Natural killer cell treated with Interleukin-12 subunit alpha and Interleukin-12 subunit beta and Interleukin-15 and Interleukin-18, amount 100 ng/mL, for 72 hours (primary cell): ENCODE results near the gene SH3PXD2B. TPM values are rescaled to one million over a fixed set of nuclear protein-coding genes. Genes with fewer than 3 reads are reported as not detected.
"Not testable (repeated sequence)": the region's sequence is repeated elsewhere in the genome, so short reads cannot be mapped to it uniquely, and the experiment has no call there.

Experiments used
- ATAC-seq, 2 donors: fragments of 150-1000 bp; cut with Tn5 transposase in 1 of 2; sonication (Bioruptor Pico), chemical (Tn5 transposase) in 1 of 2; 2 replicates each; pipeline ENCODE4 v1.10.0; 2021
- DNase-seq: peaks from one replicate; pipeline ENCODE4 v3.0.0; 2022; ENCODE audit warnings: low spot score
- H3K27ac Mint-ChIP-seq, 2 donors: 1 replicate in 1 of 2; 2 replicates in 1 of 2; pipeline ENCODE4 v1.8.0; 2022; ENCODE audit warnings: mixed read lengths in 2 of 2, mild to moderate bottlenecking in 1 of 2, moderate library complexity in 1 of 2
- H3K27me3 Mint-ChIP-seq, 2 donors: 1 replicate in 1 of 2; 2 replicates in 1 of 2; pipeline ENCODE4 v1.8.0; 2022; ENCODE audit warnings: mixed read lengths in 2 of 2
- H3K36me3 Mint-ChIP-seq: one replicate; pipeline ENCODE4 v1.8.0; 2022; ENCODE audit warnings: mixed read lengths
- H3K4me1 Mint-ChIP-seq, 2 donors: 1 replicate in 1 of 2; 2 replicates in 1 of 2; pipeline ENCODE4 v1.8.0; 2022; ENCODE audit warnings: low read depth in 2 of 2, mixed read lengths in 2 of 2, mild to moderate bottlenecking in 1 of 2
- H3K4me3 Mint-ChIP-seq: one replicate; pipeline ENCODE4 v1.8.0; 2022; ENCODE audit warnings: mixed read lengths
- H3K9me3 Mint-ChIP-seq: 2 replicates; pipeline ENCODE4 v1.8.0; 2022; ENCODE audit warnings: mixed read lengths
- total RNA-seq, 2 donors: library from RNA; stranded (reverse); gene quantifications; one replicate each; pipeline ENCODE4 v1.2.3, GENCODE V29; 2022

Gene SH3PXD2B
- total RNA-seq, 2 donors from 2014 or later, result 0.08 to 0.33 TPM

GRCh38 chr5:172352526-172352925 is 101.8 kb downstream of the SH3PXD2B start:
- H3K27ac Mint-ChIP-seq, H3K27me3 Mint-ChIP-seq, H3K4me3 Mint-ChIP-seq, H3K4me1 Mint-ChIP-seq, H3K9me3 Mint-ChIP-seq, ATAC-seq, H3K36me3 Mint-ChIP-seq, DNase-seq: not testable (repeated sequence)

GRCh38 chr5:172351240-172351778 is 103.0 kb downstream of the SH3PXD2B start:
- Mint-ChIP-seq H3K27ac (no peak overlapping the region), H3K36me3 (no peaks in the 10 kb centered on the region), H3K9me3 (no peaks in the 10 kb centered on the region), H3K27me3 (peaks cover 3 to 7% of the 10 kb centered on the region in 2 donors), H3K4me1 (no peaks in the 10 kb centered on the region), H3K4me3 (no peak overlapping the region)
- DNase-seq (no peak), ATAC-seq (no peak)

GRCh38 chr5:172350212-172351181 is 103.8 kb downstream of the SH3PXD2B start:
- ATAC-seq (no peak), DNase-seq (no peak)
- Mint-ChIP-seq H3K36me3 (no peaks in the 10 kb centered on the region), H3K4me1 (no peaks in the 10 kb centered on the region), H3K27ac (no peak overlapping the region), H3K27me3 (peaks cover 3 to 10% of the 10 kb centered on the region in 2 donors), H3K4me3 (no peak overlapping the region), H3K9me3 (no peaks in the 10 kb centered on the region)

GRCh38 chr5:172348733-172349132 is 105.6 kb downstream of the SH3PXD2B start:
- not testable (repeated sequence) for ATAC-seq, H3K4me1 Mint-ChIP-seq, DNase-seq, H3K36me3 Mint-ChIP-seq, H3K4me3 Mint-ChIP-seq, H3K9me3 Mint-ChIP-seq, H3K27ac Mint-ChIP-seq
- H3K27me3 Mint-ChIP-seq, result peaks cover 0 to 13% of the 10 kb centered on the region in 2 donors

- Mint-ChIP-seq H3K9me3 (no peaks in the 10 kb centered on the region), H3K27ac (no peak overlapping the region), H3K4me1 (no peaks in the 10 kb centered on the region), H3K36me3 (no peaks in the 10 kb centered on the region), H3K27me3 (peaks cover 2 to 13% of the 10 kb centered on the region in 2 donors), H3K4me3 (no peak overlapping the region)
- ATAC-seq, result no peak
- no peak for DNase-seq
Measured at GRCh38 chr5:172348084-172348483, 106.2 kb downstream of the SH3PXD2B start.

GRCh38 chr5:172347496-172348052 is 106.8 kb downstream of the SH3PXD2B start:
- H3K4me1 Mint-ChIP-seq, result no peaks in the 10 kb centered on the region

GRCh38 chr5:172345881-172346280 is 108.4 kb downstream of the SH3PXD2B start:
- no peak for ATAC-seq
- Mint-ChIP-seq H3K27ac (no peak overlapping the region), H3K4me1 (no peaks in the 10 kb centered on the region), H3K27me3 (peaks cover 2 to 13% of the 10 kb centered on the region in 2 donors), H3K9me3 (no peaks in the 10 kb centered on the region), H3K36me3 (no peaks in the 10 kb centered on the region), H3K4me3 (no peak overlapping the region)
- DNase-seq, result no peak

More at GRCh38 chr5:172347496-172348052, 106.8 kb downstream of the SH3PXD2B start:
- ATAC-seq, result no peak
- Mint-ChIP-seq H3K27ac (no peak overlapping the region), H3K36me3 (no peaks in the 10 kb centered on the region), H3K27me3 (peaks cover 2 to 13% of the 10 kb centered on the region in 2 donors), H3K4me3 (no peak overlapping the region), H3K9me3 (no peaks in the 10 kb centered on the region)
- no peak for DNase-seq

- DNase-seq, result no peak
- H3K9me3 Mint-ChIP-seq, result no peaks in the 10 kb centered on the region
- H3K27me3 Mint-ChIP-seq, result peaks cover 2 to 13% of the 10 kb centered on the region in 2 donors
- H3K4me1 Mint-ChIP-seq, result no peaks in the 10 kb centered on the region
- no peaks in the 10 kb centered on the region for H3K36me3 Mint-ChIP-seq
- H3K4me3 Mint-ChIP-seq, result no peak overlapping the region
- H3K27ac Mint-ChIP-seq, result no peak overlapping the region
- ATAC-seq, result no peak
Measured at GRCh38 chr5:172344855-172345409, 109.4 kb downstream of the SH3PXD2B start.

- Mint-ChIP-seq H3K9me3 (no peaks in the 10 kb centered on the region), H3K4me1 (no peaks in the 10 kb centered on the region), H3K36me3 (no peaks in the 10 kb centered on the region), H3K27me3 (peaks cover 4 to 13% of the 10 kb centered on the region in 2 donors), H3K4me3 (no peak overlapping the region), H3K27ac (no peak overlapping the region)
- no peak for DNase-seq
- ATAC-seq, result no peak
Measured at GRCh38 chr5:172343741-172344140, 110.6 kb downstream of the SH3PXD2B start.

- no peak for ATAC-seq
- Mint-ChIP-seq H3K36me3 (no peaks in the 10 kb centered on the region), H3K27me3 (peaks cover 4 to 13% of the 10 kb centered on the region in 2 donors)
Measured at GRCh38 chr5:172342918-172343317, 111.4 kb downstream of the SH3PXD2B start.

GRCh38 chr5:172339264-172340180 is 114.8 kb downstream of the SH3PXD2B start:
- no peak for ATAC-seq
- Mint-ChIP-seq H3K4me1 (no peaks in the 10 kb centered on the region), H3K27ac (no peak overlapping the region), H3K4me3 (no peak overlapping the region), H3K36me3 (no peaks in the 10 kb centered on the region), H3K27me3 (peaks cover 2 to 7% of the 10 kb centered on the region in 2 donors), H3K9me3 (no peaks in the 10 kb centered on the region)
- DNase-seq, result no peak

More at GRCh38 chr5:172342918-172343317, 111.4 kb downstream of the SH3PXD2B start:
- H3K4me1 Mint-ChIP-seq, result no peaks in the 10 kb centered on the region
- no peak for DNase-seq
- H3K4me3 Mint-ChIP-seq, result no peak overlapping the region
- no peak overlapping the region for H3K27ac Mint-ChIP-seq
- no peaks in the 10 kb centered on the region for H3K9me3 Mint-ChIP-seq

- peaks cover 0 to 5% of the 10 kb centered on the region in 2 donors for H3K27me3 Mint-ChIP-seq
- no peak overlapping the region for H3K4me3 Mint-ChIP-seq
- H3K27ac Mint-ChIP-seq, result no peak overlapping the region
Measured at GRCh38 chr5:172336676-172337285, 117.5 kb downstream of the SH3PXD2B start.

GRCh38 chr5:172336264-172336663 is 118.1 kb downstream of the SH3PXD2B start:
- H3K4me1 Mint-ChIP-seq, result no peaks in the 10 kb centered on the region
- H3K27ac Mint-ChIP-seq, result no peak overlapping the region
- H3K9me3 Mint-ChIP-seq, result no peaks in the 10 kb centered on the region
- ATAC-seq (no peak), DNase-seq (no peak)
- H3K4me3 Mint-ChIP-seq, result no peak overlapping the region
- H3K36me3 Mint-ChIP-seq, result no peaks in the 10 kb centered on the region
- peaks cover 0 to 5% of the 10 kb centered on the region in 2 donors for H3K27me3 Mint-ChIP-seq

More at GRCh38 chr5:172336676-172337285, 117.5 kb downstream of the SH3PXD2B start:
- DNase-seq (no peak), ATAC-seq (no peak)
- Mint-ChIP-seq H3K4me1 (no peaks in the 10 kb centered on the region), H3K36me3 (no peaks in the 10 kb centered on the region), H3K9me3 (no peaks in the 10 kb centered on the region)
